SU-DHL-6 (cell line): ENCODE data around the gene ELMOD3.

ENCODE experiments used
- H2AFZ ChIP-seq: fragments of 200-600 bp; sonication (generic); 2 replicates; pipeline ENCODE4 v1.6.1; 2014; ENCODE audit warnings: low read depth, mild to moderate bottlenecking, moderate library complexity, mixed read lengths, antibody characterized with exemption, low read length; ENCODE audit not compliant: severe bottlenecking
- H3F3A ChIP-seq: fragments of 200-600 bp; shearing (Covaris generic); 2 replicates; pipeline ENCODE4 v1.6.0; 2016; ENCODE audit warnings: antibody characterized with exemption, mild to moderate bottlenecking; ENCODE audit not compliant: insufficient read depth
- H3K27ac ChIP-seq: fragments of 200-600 bp; sonication (generic); 2 replicates; pipeline ENCODE4 v1.5.1; 2016; ENCODE audit warnings: low read depth, mild to moderate bottlenecking, low read length, moderate library complexity, mixed read lengths
- H3K27me3 ChIP-seq: fragments of 200-600 bp; sonication (generic), shearing (Covaris generic); 2 replicates; pipeline ENCODE4 v1.6.0; 2014; ENCODE audit warnings: mild to moderate bottlenecking, low read length
- H3K36me3 ChIP-seq: fragments of 200-600 bp; sonication (generic); 2 replicates; pipeline ENCODE4 v1.6.1; 2014; ENCODE audit warnings: mild to moderate bottlenecking, low read length, mixed read lengths
- H3K4me2 ChIP-seq: fragments of 300-600, 200-600 bp; shearing (Covaris generic), sonication (generic); 2 replicates; pipeline ENCODE4 v1.6.0; 2014; ENCODE audit warnings: low read length, low read depth, mild to moderate bottlenecking; ENCODE audit not compliant: poor library complexity, severe bottlenecking
- H3K4me3 ChIP-seq: fragments of 200-600 bp; sonication (generic); 2 replicates; pipeline ENCODE4 v1.5.1; 2014; ENCODE audit warnings: antibody characterized with exemption, low read length, mild to moderate bottlenecking, mixed read lengths; ENCODE audit not compliant: insufficient read depth, poor library complexity, severe bottlenecking
- H3K79me2 ChIP-seq: fragments of 200-600 bp; sonication (generic); 2 replicates; pipeline ENCODE4 v1.6.1; 2014; ENCODE audit warnings: mild to moderate bottlenecking, low read length, moderate library complexity; ENCODE audit not compliant: insufficient read depth
- H3K9ac ChIP-seq: fragments of 200-600 bp; sonication (generic); 2 replicates; pipeline ENCODE4 v1.7.0; 2014; ENCODE audit warnings: mild to moderate bottlenecking, low read length
- H3K9me2 ChIP-seq: fragments of 200-600 bp; sonication (generic); replicated peaks from 2 replicates; pipeline ENCODE4 v1.6.1; 2014; ENCODE audit warnings: low read length; ENCODE audit not compliant: insufficient read depth
- H3K9me3 ChIP-seq: fragments of 200-600 bp; sonication (generic); 2 replicates; pipeline ENCODE4 v1.6.1; 2014; ENCODE audit warnings: low read length, mixed read lengths; ENCODE audit not compliant: insufficient read depth
- H4K20me1 ChIP-seq: fragments of 200-600 bp; sonication (generic); 2 replicates; pipeline ENCODE4 v1.6.1; 2014; ENCODE audit warnings: low read depth, mild to moderate bottlenecking, antibody characterized with exemption, low read length, moderate library complexity, mixed read lengths
- EZH2phosphoT487 ChIP-seq: fragments of 200-600 bp; sonication (generic), shearing (Covaris generic); conservative IDR thresholded peaks from 2 replicates; pipeline ENCODE4 v1.6.1; 2018; ENCODE audit warnings: mild to moderate bottlenecking, antibody characterized with exemption, low read length, moderate library complexity, mixed read lengths
- TF ChIP-seq, protein P1 (sequence below): fragments of 200-600 bp; sonication (generic); IDR thresholded peaks from one replicate; pipeline ENCODE4 v1.5.1; 2017; ENCODE audit warnings: antibody characterized with exemption, mild to moderate bottlenecking, low read length, moderate library complexity; ENCODE audit not compliant: insufficient read depth, poor library complexity, severe bottlenecking

The ELMOD3 gene

DNA sequence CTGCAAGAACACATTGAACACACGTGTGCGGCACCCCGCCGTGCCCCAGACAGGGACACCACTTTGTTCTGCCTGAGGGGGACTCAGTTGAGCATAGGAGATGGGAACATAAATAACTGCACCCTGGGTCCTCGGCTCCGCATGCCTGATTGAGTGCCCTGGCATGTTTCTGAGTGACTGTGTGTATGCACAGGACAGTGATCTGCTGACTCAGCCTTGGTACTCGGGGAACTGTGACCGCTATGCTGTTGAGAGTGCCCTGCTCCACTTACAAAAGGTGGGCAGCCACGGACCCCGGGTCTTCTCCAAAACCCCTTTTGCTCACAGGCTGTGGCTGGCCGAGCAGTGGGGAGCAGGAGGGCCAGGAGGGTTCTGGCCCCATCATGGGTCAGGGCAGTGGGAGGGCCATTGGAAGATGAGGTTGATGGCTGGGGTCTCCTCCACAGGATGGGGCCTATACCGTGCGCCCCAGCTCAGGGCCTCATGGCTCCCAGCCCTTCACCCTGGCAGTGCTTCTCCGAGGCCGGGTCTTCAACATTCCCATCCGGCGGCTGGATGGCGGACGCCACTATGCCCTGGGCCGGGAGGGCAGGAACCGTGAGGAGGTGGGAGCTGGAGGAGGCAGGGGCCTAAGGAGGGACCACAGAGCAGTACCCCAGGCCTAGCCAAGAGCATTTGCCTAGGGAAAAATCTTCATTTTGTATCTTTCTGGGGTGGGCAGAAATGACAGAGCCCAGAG is 80.8 kb downstream of the ELMOD3 start:
- no peaks in the 10 kb centered on the region for H4K20me1 ChIP-seq
- H3K79me2 ChIP-seq, result no peaks in the 10 kb centered on the region
- H3K27me3 ChIP-seq, result no peaks in the 10 kb centered on the region
- H3K27ac ChIP-seq, result no peak overlapping the region
- H3K36me3 ChIP-seq, result no peaks in the 10 kb centered on the region
- no peaks in the 10 kb centered on the region for H3K9me2 ChIP-seq
- no peak overlapping the region for H3K4me3 ChIP-seq
- no peak overlapping the region for H2AFZ ChIP-seq
- H3K9me3 ChIP-seq, result no peaks in the 10 kb centered on the region
- no peak overlapping the region for H3K4me2 ChIP-seq
- TF ChIP-seq, protein P1, sequence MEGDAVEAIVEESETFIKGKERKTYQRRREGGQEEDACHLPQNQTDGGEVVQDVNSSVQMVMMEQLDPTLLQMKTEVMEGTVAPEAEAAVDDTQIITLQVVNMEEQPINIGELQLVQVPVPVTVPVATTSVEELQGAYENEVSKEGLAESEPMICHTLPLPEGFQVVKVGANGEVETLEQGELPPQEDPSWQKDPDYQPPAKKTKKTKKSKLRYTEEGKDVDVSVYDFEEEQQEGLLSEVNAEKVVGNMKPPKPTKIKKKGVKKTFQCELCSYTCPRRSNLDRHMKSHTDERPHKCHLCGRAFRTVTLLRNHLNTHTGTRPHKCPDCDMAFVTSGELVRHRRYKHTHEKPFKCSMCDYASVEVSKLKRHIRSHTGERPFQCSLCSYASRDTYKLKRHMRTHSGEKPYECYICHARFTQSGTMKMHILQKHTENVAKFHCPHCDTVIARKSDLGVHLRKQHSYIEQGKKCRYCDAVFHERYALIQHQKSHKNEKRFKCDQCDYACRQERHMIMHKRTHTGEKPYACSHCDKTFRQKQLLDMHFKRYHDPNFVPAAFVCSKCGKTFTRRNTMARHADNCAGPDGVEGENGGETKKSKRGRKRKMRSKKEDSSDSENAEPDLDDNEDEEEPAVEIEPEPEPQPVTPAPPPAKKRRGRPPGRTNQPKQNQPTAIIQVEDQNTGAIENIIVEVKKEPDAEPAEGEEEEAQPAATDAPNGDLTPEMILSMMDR, result no peak
- TF ChIP-seq EZH2phosphoT487, result no peak
- H3K9ac ChIP-seq, result no peak overlapping the region
- no peaks in the 10 kb centered on the region for H3F3A ChIP-seq

DNA sequence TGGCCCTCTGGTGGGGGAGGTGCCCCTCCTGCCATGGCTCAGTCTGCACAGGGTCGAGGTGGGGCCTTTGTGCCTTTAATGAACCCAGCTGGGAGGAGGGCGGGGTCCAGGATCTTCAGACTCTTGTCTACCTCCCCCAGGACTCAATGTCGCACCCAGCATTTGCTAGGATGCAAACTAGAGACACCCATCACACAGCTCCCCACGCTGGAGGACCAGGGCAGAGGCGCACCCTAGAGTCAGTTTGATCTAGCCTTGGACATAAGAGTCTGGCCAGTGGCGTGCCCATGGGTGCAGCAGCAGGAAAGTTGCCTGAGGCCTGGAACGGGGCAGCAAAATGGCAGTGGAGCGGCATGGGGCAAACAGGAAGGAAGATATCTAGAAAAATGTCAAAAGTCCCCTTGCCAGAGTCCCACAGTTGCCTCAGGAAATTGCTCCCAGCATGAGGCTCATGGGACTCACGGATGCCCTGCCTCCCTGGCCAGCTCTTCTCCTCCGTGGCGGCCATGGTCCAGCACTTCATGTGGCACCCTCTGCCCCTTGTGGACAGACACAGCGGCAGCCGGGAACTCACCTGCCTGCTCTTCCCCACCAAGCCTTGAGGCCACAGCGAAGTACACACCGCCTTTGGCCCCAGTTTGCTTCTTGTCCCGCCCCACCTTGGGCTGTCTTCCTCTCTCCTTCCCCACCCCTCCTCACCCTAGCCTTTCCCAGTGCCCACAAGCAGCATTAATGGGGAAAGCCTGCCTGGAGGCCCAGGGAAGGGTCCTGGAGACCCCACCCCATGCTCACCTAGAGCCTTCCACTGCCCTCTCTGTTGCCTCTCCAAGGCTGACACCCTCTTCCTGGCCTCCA is 81.6 kb downstream of the ELMOD3 start:
- H3K4me2 ChIP-seq, result no peak overlapping the region
- H2AFZ ChIP-seq, result no peak overlapping the region
- H4K20me1 ChIP-seq, result no peaks in the 10 kb centered on the region
- no peaks in the 10 kb centered on the region for H3K9me2 ChIP-seq
- H3K27me3 ChIP-seq, result no peaks in the 10 kb centered on the region
- no peaks in the 10 kb centered on the region for H3K79me2 ChIP-seq
- no peak overlapping the region for H3K9ac ChIP-seq
- no peak overlapping the region for H3K27ac ChIP-seq
- no peaks in the 10 kb centered on the region for H3F3A ChIP-seq
- no peak overlapping the region for H3K4me3 ChIP-seq
- no peaks in the 10 kb centered on the region for H3K9me3 ChIP-seq
- TF ChIP-seq, protein P1, result no peak
- TF ChIP-seq EZH2phosphoT487, result no peak
- no peaks in the 10 kb centered on the region for H3K36me3 ChIP-seq

DNA sequence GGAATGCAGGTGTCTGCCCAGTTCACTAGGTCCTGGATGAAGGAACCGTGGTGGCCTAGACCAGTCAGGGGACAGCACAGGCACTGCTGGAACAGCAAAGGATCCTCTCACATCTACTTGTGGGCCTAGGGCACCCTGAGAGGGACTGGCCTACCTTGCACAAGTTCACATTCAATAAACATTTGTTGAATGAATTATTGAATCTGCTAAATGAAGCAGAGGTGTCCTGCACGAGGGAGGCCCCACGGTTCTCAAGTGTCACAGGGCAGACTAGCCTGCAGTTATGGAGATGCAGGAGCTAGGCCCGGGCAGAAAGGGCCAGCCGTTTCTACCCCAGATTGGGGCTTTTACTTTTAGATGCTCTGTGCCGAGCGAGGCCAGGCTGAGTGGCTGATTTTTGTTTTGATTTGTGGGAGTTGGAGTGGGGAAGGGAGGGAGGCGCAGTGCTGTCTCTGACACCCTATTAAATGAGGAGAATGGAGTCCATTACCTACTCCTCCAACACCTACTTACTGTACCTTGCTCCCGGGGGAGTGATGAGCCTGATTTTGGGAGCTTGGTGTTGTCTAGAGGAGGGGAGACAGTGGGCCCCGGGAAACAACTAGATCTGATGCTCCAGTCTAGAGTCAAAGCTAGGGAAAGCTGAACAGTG is 82.4 kb downstream of the ELMOD3 start:
- no peaks in the 10 kb centered on the region for H3K9me2 ChIP-seq
- no peaks in the 10 kb centered on the region for H3F3A ChIP-seq
- H4K20me1 ChIP-seq, result no peaks in the 10 kb centered on the region
- peak overlapping the region; percentile 83 for H3K4me2 ChIP-seq
- no peaks in the 10 kb centered on the region for H3K9me3 ChIP-seq
- peak overlapping the region; percentile 55 for H3K9ac ChIP-seq
- no peaks in the 10 kb centered on the region for H3K36me3 ChIP-seq
- peak overlapping the region; percentile 53 for H3K4me3 ChIP-seq
- peak overlapping the region; percentile 6; the same call in 1 of the 2 replicates for H3K27ac ChIP-seq
- H3K79me2 ChIP-seq, result no peaks in the 10 kb centered on the region
- H3K27me3 ChIP-seq, result no peaks in the 10 kb centered on the region
- peak overlapping the region; percentile 82 for H2AFZ ChIP-seq
- no peak for TF ChIP-seq EZH2phosphoT487
- TF ChIP-seq, protein P1, result no peak
